HG02943 (cell line): ENCODE results near the gene GIGYF1.

Source experiments
- ATAC-seq: cut with Tn5 transposase; IDR thresholded peaks from one replicate; pipeline ENCODE4 v1.9.1; 2021; ENCODE audit warnings: mild to moderate bottlenecking, low read depth, moderate library complexity; ENCODE audit not compliant: unreplicated experiment

GIGYF1 gene

GRCh38 chr7:100685631-100686145 lies 8.4 kb downstream of the GIGYF1 start:
- ATAC-seq: no peak

GRCh38 chr7:100685049-100685605 lies 8.9 kb downstream of the GIGYF1 start:
- no peak for ATAC-seq

- ATAC-seq: no peak
Observed at GRCh38 chr7:100684534-100685042, 9.5 kb downstream of the GIGYF1 start.

- ATAC-seq: no peak
Observed at GRCh38 chr7:100683659-100684533, 10.2 kb downstream of the GIGYF1 start.

- ATAC-seq: no peak
Observed at GRCh38 chr7:100682991-100683658, 10.9 kb downstream of the GIGYF1 start.

- ATAC-seq: no peak
Observed at GRCh38 chr7:100682228-100682741, 11.8 kb downstream of the GIGYF1 start.

GRCh38 chr7:100681491-100682227 lies 12.4 kb downstream of the GIGYF1 start:
- no peak for ATAC-seq

- ATAC-seq: no peak
Observed at GRCh38 chr7:100680576-100681271, 13.3 kb downstream of the GIGYF1 start.

GRCh38 chr7:100679927-100680575 lies 14.0 kb downstream of the GIGYF1 start:
- ATAC-seq: no peak

- ATAC-seq: no peak
Observed at GRCh38 chr7:100679129-100679926, 14.7 kb downstream of the GIGYF1 start.

GRCh38 chr7:100678291-100678984 lies 15.6 kb downstream of the GIGYF1 start:
- no peak for ATAC-seq

GRCh38 chr7:100677308-100678267 lies 16.5 kb downstream of the GIGYF1 start:
- ATAC-seq: no peak

- ATAC-seq: no peak
Observed at GRCh38 chr7:100676501-100677306, 17.3 kb downstream of the GIGYF1 start.

GRCh38 chr7:100675581-100676350 lies 18.3 kb downstream of the GIGYF1 start:
- no peak for ATAC-seq

- no peak for ATAC-seq
Observed at GRCh38 chr7:100675105-100675451, 19.0 kb downstream of the GIGYF1 start.
